BJ (cell line): ENCODE measurements around the gene OBSCN. TPM values are rescaled to one million over a fixed set of nuclear protein-coding genes. Genes with fewer than 3 reads are reported as not detected.
A peak's percentile ranks its signal among the peaks of the same experiment; 100 is the strongest.

Experiments
- CTCF ChIA-PET: fragments of 350-600 bp; formaldehyde crosslinking; extraction: SDS; loops from one replicate; lab custom pipeline; 2021; ENCODE audit warnings: antibody characterized with exemption, inconsistent platforms; lab: Yijun Ruan, JAX
- POLR2A ChIA-PET: fragments of 300-600 bp; sonication (Branson Sonifier 250); formaldehyde crosslinking; extraction: SDS; loops from one replicate; lab custom pipeline; 2021; ENCODE audit warnings: antibody characterized with exemption; lab: Charles Lee
- DNase-seq: peaks from one replicate; pipeline ENCODE4 v3.0.0-alpha.2; 2011; ENCODE audit warnings: low read depth
- H3K27me3 ChIP-seq: 2 replicates; pipeline ENCODE4 v1.6.0; 2011; ENCODE audit warnings: low read length; ENCODE audit not compliant: control insufficient read depth, insufficient read depth
- H3K36me3 ChIP-seq: 2 replicates; pipeline ENCODE4 v1.5.1; 2011; ENCODE audit warnings: low read length; ENCODE audit not compliant: control insufficient read depth, insufficient read depth
- H3K4me3 ChIP-seq: 2 replicates; pipeline ENCODE4 v1.5.1; 2011; ENCODE audit warnings: low read depth, mild to moderate bottlenecking, control low read depth, low read length
- CTCF ChIP-seq: IDR thresholded peaks from 2 replicates; pipeline ENCODE4 v1.5.1; 2011; ENCODE audit warnings: low read depth, mild to moderate bottlenecking, control low read depth, inconsistent platforms, low read length, moderate library complexity; ENCODE audit not compliant: insufficient read depth
- polyA plus RNA-seq: library from polyadenylated mRNA; depleted of rRNA; stranded (reverse); fragments of >200 nt; gene quantifications from 2 replicates; pipeline ENCODE4 v1.2.3, GENCODE V29; 2011

OBSCN gene
- polyA plus RNA-seq, 1 experiment, result 2.9 TPM

GRCh38 chr1:228372183-228373003, 164.5 kb downstream of the OBSCN start:
- H3K27me3 ChIP-seq, result no peaks in the 10 kb centered on the region
- no peak for DNase-seq
- POLR2A ChIA-PET, result no interaction called here
- no peak for TF ChIP-seq CTCF
- CTCF ChIA-PET, result no interaction called here
- no peaks in the 10 kb centered on the region for H3K36me3 ChIP-seq
- no peak overlapping the region for H3K4me3 ChIP-seq

- ChIA-PET POLR2A (no interaction called here), CTCF (no interaction called here)
- no peak for DNase-seq
- Histone ChIP-seq H3K4me3 (no peak overlapping the region), H3K36me3 (no peaks in the 10 kb centered on the region), H3K27me3 (no peaks in the 10 kb centered on the region)
- no peak for TF ChIP-seq CTCF
Measured at GRCh38 chr1:228373004-228373680, 165.3 kb downstream of the OBSCN start.

- Histone ChIP-seq H3K36me3 (no peaks in the 10 kb centered on the region), H3K27me3 (no peaks in the 10 kb centered on the region), H3K4me3 (no peak overlapping the region)
- no peak for TF ChIP-seq CTCF
- no peak for DNase-seq
- CTCF ChIA-PET, result interaction anchor here (1.0 kb wide), 1 partner anchor 146 kb away, joined by 3 read pairs; no protein-coding TSS in a partner anchor
- POLR2A ChIA-PET, result no interaction called here
Measured at GRCh38 chr1:228373681-228374571, 166.1 kb downstream of the OBSCN start.

GRCh38 chr1:228374711-228375577, 167.1 kb downstream of the OBSCN start:
- peak; percentile 52 for DNase-seq
- no peak for TF ChIP-seq CTCF
- ChIA-PET POLR2A (no interaction called here), CTCF (interaction anchor here (1.0 kb wide), 1 partner anchor 147 kb away, joined by 3 read pairs; no protein-coding TSS in a partner anchor)
- Histone ChIP-seq H3K4me3 (no peak overlapping the region), H3K27me3 (no peaks in the 10 kb centered on the region), H3K36me3 (no peaks in the 10 kb centered on the region)
